Thyroid gland (tissue), 4 donors: ENCODE measurements around the gene CNNM1.

Experiments
- CTCF ChIP-seq, 6 experiments: fragments of 200-600 bp in 3 of 6; fragments of 450-650 bp in 3 of 6; sonication (generic) in 3 of 6; IDR thresholded peaks; one replicate each; pipeline ENCODE4 v1.5.1; 2016 to 2019; ENCODE audit warnings: antibody characterized with exemption in 6 of 6, mild to moderate bottlenecking in 2 of 6, inconsistent platforms in 1 of 6, moderate library complexity in 1 of 6
- POLR2A ChIP-seq, 2 donors: fragments of 450-650 bp; IDR thresholded peaks; one replicate each; pipeline ENCODE4 v1.6.1; 2017; ENCODE audit warnings: antibody characterized with exemption in 2 of 2, mild to moderate bottlenecking in 2 of 2, moderate library complexity in 1 of 2

GRCh38 chr10:99396471-99396870 is 67.3 kb downstream of the CNNM1 start:
- no peak for TF ChIP-seq CTCF (IDR thresholded peaks at IDR 0.05)
- TF ChIP-seq POLR2A (IDR thresholded peaks at IDR 0.05), result no peak
